Loucy (cell line): Measurements from ENCODE around the gene RBFOX2.

Experiments used
- CTCF ChIP-seq: fragments of 200-600 bp; sonication (generic); conservative IDR thresholded peaks from 2 replicates; pipeline ENCODE4 v1.5.1; 2014; ENCODE audit warnings: mild to moderate bottlenecking, antibody characterized with exemption, low read length
- EZH2phosphoT487 ChIP-seq: fragments of 200-600 bp; IDR thresholded peaks from 2 replicates; pipeline ENCODE4 v1.6.1; 2018; ENCODE audit warnings: antibody characterized with exemption, mild to moderate bottlenecking, moderate library complexity, borderline replicate concordance

GRCh38 chr22:35866651-35867050, 162.0 kb downstream of the RBFOX2 start:
- no peak for TF ChIP-seq CTCF
- TF ChIP-seq EZH2phosphoT487: no peak
